Endothelial cell of umbilical vein (primary cell): Measurements from ENCODE around the gene CCNK. TPM values are rescaled to one million over a fixed set of nuclear protein-coding genes. Genes with fewer than 3 reads are reported as not detected.

Source experiments
- BruUV-seq: library from RNA; stranded (reverse); fragments of 400-500 nt; replicated peaks from 2 replicates; lab custom pipeline; 2021; lab: Mats Ljungman, UMichigan
- CTCF ChIA-PET: fragments of 300-600, 350-600 bp; sonication (Branson Sonifier 250); formaldehyde crosslinking; loops from one replicate; lab custom pipeline; 2021; ENCODE audit warnings: antibody characterized with exemption, inconsistent platforms; lab: Charles Lee
- POLR2A ChIA-PET: fragments of 300-600, 350-600 bp; sonication (Branson Sonifier 250); formaldehyde crosslinking; loops from one replicate; lab custom pipeline; 2021; ENCODE audit warnings: antibody characterized with exemption, inconsistent platforms; lab: Charles Lee
- DNase-seq: peaks from one replicate; pipeline ENCODE4 v3.0.0-alpha.2; 2011; ENCODE audit warnings: low read depth, low spot score
- FAIRE-seq: peaks from 2 replicates; lab custom pipeline; 2011; peaks lifted over from hg19 to GRCh38; lab: Jason Lieb, UNC
- H2AFZ ChIP-seq: 2 replicates; pipeline ENCODE4 v1.6.0; 2012; ENCODE audit warnings: low read depth, low read length, control low read depth, inconsistent platforms
- H3K27ac ChIP-seq: 2 replicates; pipeline ENCODE4 v1.5.1; 2011; ENCODE audit warnings: low read depth, mild to moderate bottlenecking, control low read depth, low read length, moderate library complexity; ENCODE audit not compliant: insufficient read depth
- H3K27me3 ChIP-seq, 2 experiments: 2 replicates each; pipeline versions ENCODE4 v1.6.0 to v1.6.1; 2011; ENCODE audit warnings: low read length in 2 of 2, mixed read lengths in 1 of 2; ENCODE audit not compliant: control insufficient read depth in 2 of 2, insufficient read depth in 2 of 2
- H3K36me3 ChIP-seq, 2 experiments: 2 replicates in 1 of 2; 3 replicates in 1 of 2; pipeline ENCODE4 v1.5.1; 2011; ENCODE audit warnings: low read length in 2 of 2, mild to moderate bottlenecking in 1 of 2, moderate library complexity in 1 of 2; ENCODE audit not compliant: control insufficient read depth in 2 of 2, insufficient read depth in 2 of 2; ENCODE audit errors: extremely low read depth in 1 of 2
- H3K4me1 ChIP-seq: 3 replicates; pipeline ENCODE4 v1.5.1; 2011; ENCODE audit warnings: mild to moderate bottlenecking, low read length; ENCODE audit not compliant: control insufficient read depth, insufficient read depth; ENCODE audit errors: extremely low read depth
- H3K4me2 ChIP-seq: 2 replicates; pipeline ENCODE4 v1.6.1; 2011; ENCODE audit warnings: low read length, control low read depth, mixed read lengths; ENCODE audit not compliant: insufficient read depth
- H3K4me3 ChIP-seq, 3 experiments: fragments of 200-600 bp in 1 of 3; sonication (generic), shearing (Covaris generic) in 1 of 3; replicated peaks in 1 of 3; 2 replicates each; pipeline ENCODE4 v1.5.1; 2011 to 2016; ENCODE audit warnings: control low read depth in 3 of 3, low read length in 3 of 3, mild to moderate bottlenecking in 2 of 3, inconsistent platforms in 1 of 3, low read depth in 1 of 3, moderate library complexity in 1 of 3; ENCODE audit not compliant: insufficient read depth in 1 of 3
- H3K79me2 ChIP-seq: 2 replicates; pipeline ENCODE4 v1.6.0; 2012; ENCODE audit warnings: low read length, inconsistent platforms; ENCODE audit not compliant: control insufficient read depth, insufficient read depth
- H3K9ac ChIP-seq: replicated peaks from 2 replicates; pipeline ENCODE3; 2011; ENCODE audit warnings: low read length, control low read depth; ENCODE audit not compliant: insufficient read depth; ENCODE audit errors: extremely low read depth
- H3K9me1 ChIP-seq: replicated peaks from 3 replicates; pipeline ENCODE4 v1.6.0; 2011; ENCODE audit warnings: mild to moderate bottlenecking, low read length; ENCODE audit not compliant: control insufficient read depth, insufficient read depth; ENCODE audit errors: extremely low read depth
- H3K9me3 ChIP-seq: replicated peaks from 2 replicates; pipeline ENCODE4 v1.5.1; 2012; ENCODE audit warnings: low read length, inconsistent platforms; ENCODE audit not compliant: control insufficient read depth, insufficient read depth
- H4K20me1 ChIP-seq: replicated peaks from 2 replicates; pipeline ENCODE3; 2011; ENCODE audit warnings: mild to moderate bottlenecking, low read length; ENCODE audit not compliant: control insufficient read depth, insufficient read depth; ENCODE audit errors: extremely low read depth
- CTCF ChIP-seq, 2 donors: IDR thresholded peaks; 1 replicate in 1 of 2; 2 replicates in 1 of 2; pipeline ENCODE4 v1.5.1; 2011; ENCODE audit warnings: low read length in 2 of 2, mild to moderate bottlenecking in 2 of 2, moderate library complexity in 2 of 2, control low read depth in 1 of 2, inconsistent platforms in 1 of 2, low read depth in 1 of 2; ENCODE audit not compliant: insufficient read depth in 1 of 2; ENCODE audit errors: extremely low read depth in 1 of 2
- FOS ChIP-seq: IDR thresholded peaks from 2 replicates; pipeline ENCODE4 v1.6.1; 2011; ENCODE audit warnings: mild to moderate bottlenecking, low read length, moderate library complexity, borderline replicate concordance; ENCODE audit not compliant: insufficient read depth
- JUN ChIP-seq: IDR thresholded peaks from 2 replicates; pipeline ENCODE4 v1.6.1; 2011; ENCODE audit warnings: borderline replicate concordance, low read depth; ENCODE audit not compliant: insufficient read length, insufficient read depth
- dilution Hi-C: fragments of 300-500 bp; cut with MboI; formaldehyde crosslinking; loops from one replicate; pipeline ENCODE4 v1.15.0; 2019; ENCODE audit warnings: low sequenced_read_pairs; ENCODE audit not compliant: extremely low pct_ligation_motif_present
- intact Hi-C: fragments of 100-400 bp; cut with micrococcal nuclease; formaldehyde crosslinking; loops from one replicate; pipeline ENCODE4 v1.10.0; 2022
- polyA plus RNA-seq, 4 experiments: library from polyadenylated mRNA; depleted of rRNA in 3 of 4; stranded (reverse) in 3 of 4; unstranded in 1 of 4; fragments of >200 nt; gene quantifications; 2 replicates each; pipeline versions ENCODE4 v1.2.1 to v1.2.3, GENCODE V29; 2011 to 2012; ENCODE audit warnings: missing spikeins in 1 of 4
- total RNA-seq: library from RNA; stranded (reverse); gene quantifications from 2 replicates; pipeline ENCODE4 v1.2.3, GENCODE V29; 2021

CCNK gene
- total and polyA plus RNA-seq, 2 donors (not counting 3 experiments of a cell fraction or from before 2014, with no cell fraction given) = 11.9 to 59.3 TPM

DNA sequence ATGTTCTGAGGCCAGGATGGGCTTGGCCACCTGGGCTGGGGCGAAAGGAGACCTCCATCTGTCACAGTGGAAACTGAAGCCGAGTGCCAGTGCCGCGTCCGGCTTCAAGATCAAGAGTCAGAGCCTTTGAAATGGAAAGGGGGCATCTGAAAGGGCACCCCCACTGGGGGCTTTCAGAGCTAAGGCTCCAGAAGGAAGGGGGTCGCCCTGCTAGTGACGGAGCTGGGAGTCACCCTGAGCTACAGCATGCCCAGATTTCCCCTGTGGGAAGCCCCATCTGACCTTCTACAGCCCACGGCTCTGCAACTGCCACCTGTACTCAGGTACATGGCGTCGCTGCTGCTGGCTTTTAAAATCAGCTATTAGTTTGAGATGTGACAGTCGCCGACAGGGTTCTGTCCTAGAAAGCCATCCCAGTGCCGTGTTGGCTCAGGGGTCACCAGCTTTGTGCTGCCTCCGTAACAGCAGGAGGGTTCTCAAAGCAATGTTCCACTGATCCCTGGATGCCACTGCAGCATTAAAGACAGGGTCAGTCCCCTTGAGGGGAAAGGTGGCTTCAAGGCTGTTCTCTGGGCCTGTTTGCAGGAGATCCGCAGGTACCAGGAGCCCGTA, 31.5 kb downstream of the CCNK start:
- no peaks in the 10 kb centered on the region for H4K20me1 ChIP-seq

More for the DNA sequence above, 31.5 kb downstream of the CCNK start:
- dilution Hi-C loops (no loop called here), intact Hi-C loops (no loop called here)
- Histone ChIP-seq H2AFZ (no peak overlapping the region), H3K9ac (no peak overlapping the region), H3K9me3 (no peaks in the 10 kb centered on the region), H3K9me1 (no peaks in the 10 kb centered on the region), H3K4me1 (no peaks in the 10 kb centered on the region), H3K27me3 (no peaks in the 10 kb centered on the region), H3K4me2 (no peak overlapping the region), H3K79me2 (no peaks in the 10 kb centered on the region), H3K4me3 (no peak overlapping the region), H3K27ac (no peak overlapping the region), H3K36me3 (peaks cover 8 to 34% of the 10 kb centered on the region in 2 experiments)
- TF ChIP-seq CTCF (IDR thresholded peaks at IDR 0.05; ENCODE audit: extremely low read depth in 1 of 2, insufficient read depth in 1 of 2, low read depth in 1 of 2, low read length in 2 of 2) = no peak
- TF ChIP-seq JUN = no peak
- no peak for TF ChIP-seq FOS
- POLR2A ChIA-PET = no interaction called here
- DNase-seq = no peak
- no TSS peak for BruUV-seq
- no peak for FAIRE-seq
- CTCF ChIA-PET = interaction anchor here (1.1 to 1.7 kb wide), 2 partner anchors 115 to 117 kb away, joined by 3 to 4 read pairs; no protein-coding TSS in a partner anchor
